ENCODE measurements around the gene CPNE7. TPM values are rescaled to one million over a fixed set of nuclear protein-coding genes. Genes with fewer than 3 reads are reported as not detected.
"Not testable (repeated sequence)": the region's sequence is repeated elsewhere in the genome, so short reads cannot be mapped to it uniquely, and the experiment has no call there.

Gene CPNE7
- polyA plus RNA-seq, 3 donors, result 2.0 to 3.4 (median 3.0) TPM

GRCh38 chr16:89618109-89618998 lies 42.8 kb downstream of the CPNE7 start:
- DNase-seq (ENCODE audit: low read depth in 3 of 3, low spot score in 2 of 3), result no peak

- DNase-seq (ENCODE audit: low read depth in 3 of 3, low spot score in 2 of 3), result no peak
Measured at GRCh38 chr16:89619840-89620239, 44.3 kb downstream of the CPNE7 start.

GRCh38 chr16:89620406-89620841 lies 44.9 kb downstream of the CPNE7 start:
- DNase-seq (ENCODE audit: low read depth in 3 of 3, low spot score in 2 of 3), result no peak

GRCh38 chr16:89621136-89621697 lies 45.7 kb downstream of the CPNE7 start:
- no peak for DNase-seq (ENCODE audit: low read depth in 3 of 3, low spot score in 2 of 3)

- DNase-seq (ENCODE audit: low read depth in 3 of 3, low spot score in 2 of 3), result no peak
Measured at GRCh38 chr16:89621698-89622409, 46.3 kb downstream of the CPNE7 start.

GRCh38 chr16:89623511-89624261 lies 48.1 kb downstream of the CPNE7 start:
- no peak for DNase-seq (ENCODE audit: low read depth in 3 of 3, low spot score in 2 of 3)

- no peak for DNase-seq (ENCODE audit: low read depth in 3 of 3, low spot score in 2 of 3)
Measured at GRCh38 chr16:89624777-89625761, 49.5 kb downstream of the CPNE7 start.

GRCh38 chr16:89629827-89630610 lies 54.5 kb downstream of the CPNE7 start:
- no peak for DNase-seq (ENCODE audit: low read depth in 3 of 3, low spot score in 2 of 3)

- no peak for DNase-seq (ENCODE audit: low read depth in 3 of 3, low spot score in 2 of 3)
Measured at GRCh38 chr16:89633064-89633631, 57.6 kb downstream of the CPNE7 start.

GRCh38 chr16:89634463-89635385 lies 59.2 kb downstream of the CPNE7 start:
- not testable (repeated sequence) for DNase-seq (ENCODE audit: low read depth in 3 of 3, low spot score in 2 of 3)

GRCh38 chr16:89636663-89637062 lies 61.1 kb downstream of the CPNE7 start:
- DNase-seq (ENCODE audit: low read depth in 3 of 3, low spot score in 2 of 3), result no peak

GRCh38 chr16:89637379-89637778 lies 61.8 kb downstream of the CPNE7 start:
- no peak for DNase-seq (ENCODE audit: low read depth in 3 of 3, low spot score in 2 of 3)

- DNase-seq (ENCODE audit: low read depth in 3 of 3, low spot score in 2 of 3), result no peak
Measured at GRCh38 chr16:89638455-89638854, 62.9 kb downstream of the CPNE7 start.

- no peak for DNase-seq (ENCODE audit: low read depth in 3 of 3, low spot score in 2 of 3)
Measured at GRCh38 chr16:89639385-89639784, 63.8 kb downstream of the CPNE7 start.

GRCh38 chr16:89641458-89642119 lies 66.0 kb downstream of the CPNE7 start:
- no peak for DNase-seq (ENCODE audit: low read depth in 3 of 3, low spot score in 2 of 3)

- no peak for DNase-seq (ENCODE audit: low read depth in 3 of 3, low spot score in 2 of 3)
Measured at GRCh38 chr16:89642574-89642973, 67.0 kb downstream of the CPNE7 start.

- no peak for DNase-seq (ENCODE audit: low read depth in 3 of 3, low spot score in 2 of 3)
Measured at GRCh38 chr16:89643769-89644300, 68.3 kb downstream of the CPNE7 start.
